ENCODE results near the gene CEP192. TPM values are rescaled to one million over a fixed set of nuclear protein-coding genes. Genes with fewer than 3 reads are reported as not detected.

The CEP192 gene
- total and polyA plus RNA-seq, 3 donors from 2014 or later: 34.1 to 77.3 (median 61.2) TPM

GRCh38 chr18:13147130-13147529 lies 156.0 kb downstream of the CEP192 start:
- H3K4me3 ChIP-seq: no peak overlapping the region
- WGBS, 2 donors: 53 to 61% methylated on average over 6 of the region's 6 CpGs
- H3K36me3 ChIP-seq (ENCODE audit: low read depth, missing control alignments): no peaks in the 10 kb centered on the region
- H3K4me1 ChIP-seq: no peaks in the 10 kb centered on the region
- intact Hi-C loops (cut with DNase I; ENCODE audit: low total_unique reads): no loop called here
- no peak overlapping the region for H3K27ac ChIP-seq
- DNase-seq: no peak
- H3K27me3 ChIP-seq: no peaks in the 10 kb centered on the region
- no peaks in the 10 kb centered on the region for H3K9me3 ChIP-seq
- no peak for TF ChIP-seq POLR2A (IDR thresholded peaks at IDR 0.05)
- TF ChIP-seq CTCF (IDR thresholded peaks at IDR 0.05): no peak

- no peak overlapping the region for H3K27ac ChIP-seq
- H3K27me3 ChIP-seq: no peaks in the 10 kb centered on the region
- no peak overlapping the region for H3K4me3 ChIP-seq
- H3K36me3 ChIP-seq (ENCODE audit: low read depth, missing control alignments): no peaks in the 10 kb centered on the region
- intact Hi-C loops (cut with DNase I; ENCODE audit: low total_unique reads): no loop called here
- WGBS, 2 donors: 65 to 79% methylated on average over 5 of the region's 5 CpGs
- DNase-seq: no peak
- TF ChIP-seq CTCF (IDR thresholded peaks at IDR 0.05) (no peak), POLR2A (IDR thresholded peaks at IDR 0.05) (no peak)
- no peaks in the 10 kb centered on the region for H3K9me3 ChIP-seq
- no peaks in the 10 kb centered on the region for H3K4me1 ChIP-seq
These were observed 160.5 kb downstream of the CEP192 start for GRCh38 chr18:13151656-13152055.

- no peaks in the 10 kb centered on the region for H3K27me3 ChIP-seq
- H3K27ac ChIP-seq: no peak overlapping the region
- no peaks in the 10 kb centered on the region for H3K36me3 ChIP-seq (ENCODE audit: low read depth, missing control alignments)
- WGBS, 2 donors: 77 to 100% methylated on average over 1 of the region's 1 CpG
- H3K4me1 ChIP-seq: no peaks in the 10 kb centered on the region
- no peak for TF ChIP-seq POLR2A (IDR thresholded peaks at IDR 0.05)
- no peak for TF ChIP-seq CTCF (IDR thresholded peaks at IDR 0.05)
- no peaks in the 10 kb centered on the region for H3K9me3 ChIP-seq
- no peak overlapping the region for H3K4me3 ChIP-seq
- no peak for DNase-seq
- intact Hi-C loops (cut with DNase I; ENCODE audit: low total_unique reads): no loop called here
These were observed 167.3 kb downstream of the CEP192 start for GRCh38 chr18:13158428-13158827.

DNA sequence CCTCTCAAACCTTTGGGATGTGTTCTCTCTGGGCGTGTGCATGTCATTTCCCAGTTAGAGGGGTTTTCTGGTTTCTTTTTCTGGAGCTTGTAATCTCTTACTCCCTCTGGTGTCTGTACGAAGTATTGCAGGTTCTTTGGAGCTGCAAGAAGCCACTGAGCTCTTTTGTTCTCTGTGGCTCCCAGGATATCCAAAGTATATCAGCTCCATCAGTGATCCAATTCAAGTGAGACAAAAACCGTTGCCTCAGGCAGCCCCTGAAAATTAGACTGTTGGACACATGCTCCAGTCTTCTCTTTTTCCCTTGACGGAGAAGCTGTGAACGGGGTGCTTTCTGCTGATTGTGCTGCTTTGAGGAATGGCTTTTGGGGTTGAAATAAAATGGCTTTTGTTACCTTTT lies 168.4 kb downstream of the CEP192 start:
- TF ChIP-seq CTCF (IDR thresholded peaks at IDR 0.05) (peak; percentile 84 to 85 (median 84)), POLR2A (IDR thresholded peaks at IDR 0.05) (no peak)
- Histone ChIP-seq H3K36me3 (ENCODE audit: low read depth, missing control alignments) (no peaks in the 10 kb centered on the region), H3K27ac (no peak overlapping the region), H3K4me3 (no peak overlapping the region), H3K27me3 (no peaks in the 10 kb centered on the region), H3K9me3 (no peaks in the 10 kb centered on the region), H3K4me1 (no peaks in the 10 kb centered on the region)
- DNase-seq: no peak
- intact Hi-C loops (cut with DNase I; ENCODE audit: low total_unique reads): no loop called here
- WGBS, 2 donors: 40 to 43% methylated on average over 5 of the region's 5 CpGs

DNA sequence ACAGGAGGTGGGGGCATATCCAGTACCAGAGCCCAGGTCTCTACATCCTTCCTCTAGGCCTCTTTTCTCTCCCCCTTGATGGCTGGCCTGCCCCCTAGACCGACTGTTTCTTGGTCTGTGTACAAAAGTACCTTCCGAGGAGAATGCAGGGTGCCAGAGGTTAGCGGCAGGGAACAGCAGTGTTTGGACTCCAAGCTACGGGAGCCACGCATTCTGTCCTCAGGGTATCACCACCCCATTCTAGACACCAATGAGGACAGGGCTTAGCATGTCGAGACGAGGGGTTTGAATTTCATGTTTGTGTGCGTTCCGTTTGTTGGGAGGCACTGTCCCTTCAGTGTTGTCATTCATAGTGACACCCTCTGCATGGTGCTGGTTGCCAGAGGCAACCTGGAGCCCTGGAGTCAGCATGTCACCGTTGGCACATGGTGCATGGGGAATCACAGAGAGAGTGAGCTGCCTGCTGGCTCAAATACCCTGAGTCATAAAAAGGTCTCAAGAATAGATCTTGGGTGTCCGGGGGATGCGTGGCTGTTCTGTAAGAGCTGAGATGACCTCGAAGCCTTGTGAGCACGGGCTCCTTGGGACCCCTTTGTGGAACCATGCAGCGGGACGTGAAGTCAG lies 170.2 kb downstream of the CEP192 start:
- Histone ChIP-seq H3K27ac (no peak overlapping the region), H3K27me3 (no peaks in the 10 kb centered on the region), H3K36me3 (ENCODE audit: low read depth, missing control alignments) (no peaks in the 10 kb centered on the region), H3K4me1 (no peaks in the 10 kb centered on the region), H3K9me3 (no peaks in the 10 kb centered on the region), H3K4me3 (no peak overlapping the region)
- no peak for DNase-seq
- intact Hi-C loops (cut with DNase I; ENCODE audit: low total_unique reads): no loop called here
- TF ChIP-seq POLR2A (IDR thresholded peaks at IDR 0.05) (no peak), CTCF (IDR thresholded peaks at IDR 0.05) (no peak)
- 89 to 90% methylated on average over 14 to 16 of the region's 16 CpGs for WGBS, 2 donors

All from testis (tissue), 3 donors.